ENCODE results near the gene CPPED1. TPM values are rescaled to one million over a fixed set of nuclear protein-coding genes. Genes with fewer than 3 reads are reported as not detected.
"Not testable (repeated sequence)": the region's sequence is repeated elsewhere in the genome, so short reads cannot be mapped to it uniquely, and the experiment has no call there.

Gene CPPED1
- total RNA-seq, 2 experiments from 2014 or later, result 1.4 to 2.3 TPM

DNA sequence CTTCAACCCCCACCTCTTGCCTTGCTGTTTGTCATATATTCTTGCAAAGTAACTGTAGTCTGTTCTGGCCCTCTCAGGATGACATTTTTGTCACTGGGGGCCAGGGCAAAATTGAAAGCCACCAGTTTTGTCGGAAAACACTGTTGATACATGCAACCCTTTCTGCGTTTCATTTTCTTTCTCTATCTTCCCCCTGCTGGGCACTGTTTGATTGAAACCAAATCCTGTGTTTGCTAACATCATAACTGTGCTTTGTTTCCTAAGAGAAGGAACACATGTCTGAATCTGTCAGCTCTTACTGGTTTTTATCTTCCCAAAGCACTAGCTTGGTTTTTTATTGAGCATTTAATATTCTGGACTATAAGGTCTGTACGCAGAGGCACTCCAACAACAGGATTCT, 11.7 kb upstream of the CPPED1 start:
- ChIA-PET POLR2A (interaction anchor here (0.6 kb wide), 1 partner anchor 12 kb away, joined by 3 read pairs; no protein-coding TSS in a partner anchor), CTCF (no interaction called here)
- TF ChIP-seq, protein P1, sequence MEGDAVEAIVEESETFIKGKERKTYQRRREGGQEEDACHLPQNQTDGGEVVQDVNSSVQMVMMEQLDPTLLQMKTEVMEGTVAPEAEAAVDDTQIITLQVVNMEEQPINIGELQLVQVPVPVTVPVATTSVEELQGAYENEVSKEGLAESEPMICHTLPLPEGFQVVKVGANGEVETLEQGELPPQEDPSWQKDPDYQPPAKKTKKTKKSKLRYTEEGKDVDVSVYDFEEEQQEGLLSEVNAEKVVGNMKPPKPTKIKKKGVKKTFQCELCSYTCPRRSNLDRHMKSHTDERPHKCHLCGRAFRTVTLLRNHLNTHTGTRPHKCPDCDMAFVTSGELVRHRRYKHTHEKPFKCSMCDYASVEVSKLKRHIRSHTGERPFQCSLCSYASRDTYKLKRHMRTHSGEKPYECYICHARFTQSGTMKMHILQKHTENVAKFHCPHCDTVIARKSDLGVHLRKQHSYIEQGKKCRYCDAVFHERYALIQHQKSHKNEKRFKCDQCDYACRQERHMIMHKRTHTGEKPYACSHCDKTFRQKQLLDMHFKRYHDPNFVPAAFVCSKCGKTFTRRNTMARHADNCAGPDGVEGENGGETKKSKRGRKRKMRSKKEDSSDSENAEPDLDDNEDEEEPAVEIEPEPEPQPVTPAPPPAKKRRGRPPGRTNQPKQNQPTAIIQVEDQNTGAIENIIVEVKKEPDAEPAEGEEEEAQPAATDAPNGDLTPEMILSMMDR (IDR thresholded peaks at IDR 0.05), result no peak
- no peaks in the 10 kb centered on the region for H3K36me3 Mint-ChIP-seq (ENCODE audit: low read depth)
- H3K27ac Mint-ChIP-seq, result no peak overlapping the region
- H3K27me3 ChIP-seq (ENCODE audit: control insufficient read depth in 1 of 2, insufficient read depth in 2 of 2, low read length in 2 of 2), result no peaks in the 10 kb centered on the region
- H3K4me3 ChIP-seq (ENCODE audit: low read length), result no peak overlapping the region
- H3K36me3 ChIP-seq (ENCODE audit: insufficient read depth, low read length), result no peaks in the 10 kb centered on the region
- no peak overlapping the region for H3K27ac ChIP-seq (ENCODE audit: low read depth in 1 of 2, low read length in 2 of 2)
- ATAC-seq (ENCODE audit: poor library complexity) (no peak), DNase-seq (no peak)
- peaks cover 2% of the 10 kb centered on the region for H3K4me1 ChIP-seq (ENCODE audit: insufficient read depth, low read length)
- no peaks in the 10 kb centered on the region for H3K4me1 Mint-ChIP-seq (ENCODE audit: low read depth)
- no peaks in the 10 kb centered on the region for H3K9me3 ChIP-seq (ENCODE audit: control insufficient read depth in 1 of 2, insufficient read depth in 1 of 2, low read length in 2 of 2)
- no peaks in the 10 kb centered on the region for H3K9me3 Mint-ChIP-seq
- intact Hi-C loops (cut with DNase I, micrococcal nuclease), result loop anchor here in 1 of 2 experiments (5.0 kb wide), 1 partner anchor 473 kb away; no protein-coding TSS in a partner anchor
- H3K4me3 Mint-ChIP-seq, result no peak overlapping the region
- H3K27me3 Mint-ChIP-seq, result no peaks in the 10 kb centered on the region

DNA sequence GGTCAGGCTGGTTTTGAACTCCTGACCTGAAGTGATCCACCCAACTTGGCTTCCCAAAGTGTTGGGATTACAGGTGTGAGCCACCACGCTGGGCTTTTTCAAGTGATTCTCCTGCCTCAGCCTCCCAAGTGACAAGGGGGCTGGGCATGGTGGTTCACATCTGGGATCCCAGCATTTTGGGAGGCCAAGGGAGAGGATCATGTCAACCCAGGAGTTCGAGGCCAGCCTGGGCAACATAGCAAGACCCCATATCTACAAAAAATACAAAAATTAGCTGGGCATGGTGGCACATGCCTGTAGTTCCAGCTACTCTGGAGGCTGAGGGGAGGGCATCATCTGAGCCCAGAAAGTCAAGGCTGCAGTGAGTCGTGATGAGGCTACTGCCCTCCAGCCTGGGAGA, 10.0 kb upstream of the CPPED1 start:
- H3K27ac ChIP-seq (ENCODE audit: low read depth in 1 of 2, low read length in 2 of 2); H3K36me3 ChIP-seq (ENCODE audit: insufficient read depth, low read length); H3K4me1 ChIP-seq (ENCODE audit: insufficient read depth, low read length); H3K27ac Mint-ChIP-seq; DNase-seq; H3K4me1 Mint-ChIP-seq (ENCODE audit: low read depth); H3K9me3 Mint-ChIP-seq; H3K36me3 Mint-ChIP-seq (ENCODE audit: low read depth); H3K4me3 ChIP-seq (ENCODE audit: low read length); H3K4me3 Mint-ChIP-seq; H3K27me3 ChIP-seq (ENCODE audit: control insufficient read depth in 1 of 2, insufficient read depth in 2 of 2, low read length in 2 of 2); intact Hi-C loops (cut with DNase I, micrococcal nuclease); ATAC-seq (ENCODE audit: poor library complexity); H3K27me3 Mint-ChIP-seq; H3K9me3 ChIP-seq (ENCODE audit: control insufficient read depth in 1 of 2, insufficient read depth in 1 of 2, low read length in 2 of 2); POLR2A ChIA-PET; CTCF ChIA-PET: not testable (repeated sequence)

DNA sequence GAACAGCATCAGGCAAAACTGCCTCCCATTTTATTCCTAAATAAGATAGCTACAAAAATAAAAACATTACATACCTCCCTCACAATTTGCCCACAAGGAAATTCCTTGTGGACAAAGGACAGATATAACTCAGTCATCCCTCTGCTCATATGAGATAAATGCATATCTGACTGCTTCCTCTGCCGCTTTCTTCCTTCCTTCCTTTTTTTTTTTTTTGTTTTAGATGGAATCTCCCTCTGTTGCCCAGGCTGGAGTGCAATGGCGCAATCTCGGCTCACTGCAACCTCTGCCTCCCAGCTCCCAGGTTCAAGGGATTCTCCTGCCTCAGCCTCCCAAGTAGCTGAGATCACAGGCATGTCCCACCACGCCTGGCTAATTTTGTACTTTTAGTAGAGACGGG, 9.6 kb upstream of the CPPED1 start:
- H3K4me3 Mint-ChIP-seq; H3K9me3 Mint-ChIP-seq; H3K36me3 ChIP-seq (ENCODE audit: insufficient read depth, low read length); H3K36me3 Mint-ChIP-seq (ENCODE audit: low read depth); POLR2A ChIA-PET; H3K27ac Mint-ChIP-seq; H3K4me1 ChIP-seq (ENCODE audit: insufficient read depth, low read length); H3K4me3 ChIP-seq (ENCODE audit: low read length); CTCF ChIA-PET; DNase-seq; H3K27me3 ChIP-seq (ENCODE audit: control insufficient read depth in 1 of 2, insufficient read depth in 2 of 2, low read length in 2 of 2); H3K9me3 ChIP-seq (ENCODE audit: control insufficient read depth in 1 of 2, insufficient read depth in 1 of 2, low read length in 2 of 2); H3K27me3 Mint-ChIP-seq; H3K4me1 Mint-ChIP-seq (ENCODE audit: low read depth); ATAC-seq (ENCODE audit: poor library complexity); H3K27ac ChIP-seq (ENCODE audit: low read depth in 1 of 2, low read length in 2 of 2); intact Hi-C loops (cut with DNase I, micrococcal nuclease): not testable (repeated sequence)

DNA sequence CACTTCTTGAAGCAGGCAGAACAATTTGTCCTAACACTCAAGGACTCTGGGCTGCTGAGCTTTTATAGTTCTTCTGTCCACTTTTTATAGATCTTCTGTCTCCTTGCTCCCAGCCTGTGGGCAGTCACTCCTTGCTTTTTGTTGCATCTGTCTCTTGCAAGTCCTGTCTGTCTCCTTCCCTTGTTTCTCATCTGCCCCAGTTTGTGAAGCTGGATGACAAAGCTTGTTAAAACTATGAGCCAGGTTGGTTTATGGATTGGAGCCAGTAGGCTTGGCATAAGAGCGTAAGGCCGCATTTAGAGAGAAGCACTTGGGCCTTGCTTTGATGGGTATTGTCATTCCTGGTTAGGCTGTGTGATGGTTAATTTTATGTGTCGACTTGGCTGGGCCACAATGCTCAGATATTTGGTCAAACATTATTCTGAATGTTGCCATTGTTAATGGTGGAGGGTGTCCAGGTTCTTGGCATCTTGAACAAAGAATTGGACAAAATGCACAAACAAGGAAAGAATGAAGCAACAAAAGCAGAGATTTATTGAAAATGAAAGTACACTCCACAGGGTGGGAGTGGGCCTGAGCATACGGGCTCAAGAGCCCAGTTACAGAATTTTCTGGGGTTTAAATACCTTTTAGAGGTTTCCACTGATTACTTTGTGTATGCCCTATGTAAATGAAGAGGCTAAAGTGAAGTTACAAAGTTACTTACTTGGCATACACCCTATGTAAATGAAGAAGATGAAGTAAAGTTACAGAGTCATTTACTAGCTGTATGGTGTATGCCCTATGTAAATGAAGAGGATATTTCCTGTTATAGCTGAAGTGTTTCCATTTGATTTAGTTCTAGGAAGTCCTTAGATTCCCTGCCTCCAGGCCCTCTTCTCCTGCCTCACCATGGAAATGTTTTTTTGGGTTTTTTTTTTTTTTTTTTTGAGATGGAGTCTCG, 8.0 kb upstream of the CPPED1 start:
- no peak overlapping the region for H3K27ac ChIP-seq (ENCODE audit: low read depth in 1 of 2, low read length in 2 of 2)
- no peaks in the 10 kb centered on the region for H3K9me3 Mint-ChIP-seq
- ATAC-seq (ENCODE audit: poor library complexity) (no peak), DNase-seq (no peak)
- ChIA-PET POLR2A (no interaction called here), CTCF (interaction anchor here (0.7 kb wide), 1 partner anchor 39 kb away, joined by 4 read pairs; no protein-coding TSS in a partner anchor)
- TF ChIP-seq, protein P1 (IDR thresholded peaks at IDR 0.05), result no peak
- no peak overlapping the region for H3K27ac Mint-ChIP-seq
- no peaks in the 10 kb centered on the region for H3K4me1 ChIP-seq (ENCODE audit: insufficient read depth, low read length)
- H3K27me3 Mint-ChIP-seq, result peaks cover 6% of the 10 kb centered on the region
- no peaks in the 10 kb centered on the region for H3K4me1 Mint-ChIP-seq (ENCODE audit: low read depth)
- no peaks in the 10 kb centered on the region for H3K27me3 ChIP-seq (ENCODE audit: control insufficient read depth in 1 of 2, insufficient read depth in 2 of 2, low read length in 2 of 2)
- no peak overlapping the region for H3K4me3 ChIP-seq (ENCODE audit: low read length)
- H3K4me3 Mint-ChIP-seq, result no peak overlapping the region
- intact Hi-C loops (cut with DNase I, micrococcal nuclease), result no loop called here
- no peaks in the 10 kb centered on the region for H3K36me3 Mint-ChIP-seq (ENCODE audit: low read depth)
- H3K36me3 ChIP-seq (ENCODE audit: insufficient read depth, low read length), result no peaks in the 10 kb centered on the region
- peaks cover 0 to 5% of the 10 kb centered on the region in 2 experiments for H3K9me3 ChIP-seq (ENCODE audit: control insufficient read depth in 1 of 2, insufficient read depth in 1 of 2, low read length in 2 of 2)

Data from CD4-positive, alpha-beta T cell (primary cell).